Measurements from ENCODE around the gene COL5A2.

COL5A2 gene

GRCh38 chr2:189104934-189105333, 74.6 kb downstream of the COL5A2 start:
- POLR2A ChIA-PET: no interaction called here

GRCh38 chr2:189102735-189103134, 76.8 kb downstream of the COL5A2 start:
- CTCF ChIA-PET: no interaction called here
- POLR2A ChIA-PET: no interaction called here

More at GRCh38 chr2:189104934-189105333, 74.6 kb downstream of the COL5A2 start:
- no peak for TF ChIP-seq CTCF (IDR thresholded peaks at IDR 0.05; ENCODE audit: insufficient read depth, low read length, missing control alignments)
- CTCF ChIA-PET: interaction anchor here (1.5 to 2.4 kb wide), 2 partner anchors 11 to 182 kb away, joined by 3 to 23 read pairs; no protein-coding TSS in a partner anchor
- no peak overlapping the region for H3K4me3 ChIP-seq (ENCODE audit: low read depth, low read length)
- no peak for DNase-seq (ENCODE audit: low read depth, low spot score)

GRCh38 chr2:189097934-189098333, 81.6 kb downstream of the COL5A2 start:
- H3K4me3 ChIP-seq (ENCODE audit: low read depth, low read length): no peak overlapping the region
- DNase-seq (ENCODE audit: low read depth, low spot score): no peak
- ChIA-PET CTCF (no interaction called here), POLR2A (no interaction called here)
- no peak for TF ChIP-seq CTCF (IDR thresholded peaks at IDR 0.05; ENCODE audit: insufficient read depth, low read length, missing control alignments)

More at GRCh38 chr2:189102735-189103134, 76.8 kb downstream of the COL5A2 start:
- TF ChIP-seq CTCF (IDR thresholded peaks at IDR 0.05; ENCODE audit: insufficient read depth, low read length, missing control alignments): no peak
- H3K4me3 ChIP-seq (ENCODE audit: low read depth, low read length): no peak overlapping the region
- DNase-seq (ENCODE audit: low read depth, low spot score): no peak

- H3K4me3 ChIP-seq (ENCODE audit: low read depth, low read length): no peak overlapping the region
- POLR2A ChIA-PET: interaction anchor here (1.0 kb wide), 1 partner anchor 191 kb away, joined by 3 read pairs; no protein-coding TSS in a partner anchor
- DNase-seq (ENCODE audit: low read depth, low spot score): peak; percentile 73
- CTCF ChIA-PET: interaction anchor here (0.8 to 1.2 kb wide), 5 partner anchors 20 to 316 kb away, joined by 3 read pairs; no protein-coding TSS in a partner anchor
- TF ChIP-seq CTCF (IDR thresholded peaks at IDR 0.05; ENCODE audit: insufficient read depth, low read length, missing control alignments): no peak
These were observed 82.7 kb downstream of the COL5A2 start for GRCh38 chr2:189096769-189097447.

- POLR2A ChIA-PET: interaction anchor here (1.8 kb wide), 1 partner anchor 84 kb away, joined by 10 read pairs; the partner anchor contains the start of gene COL5A2
- TF ChIP-seq CTCF (IDR thresholded peaks at IDR 0.05; ENCODE audit: insufficient read depth, low read length, missing control alignments): no peak
- no peak overlapping the region for H3K4me3 ChIP-seq (ENCODE audit: low read depth, low read length)
- CTCF ChIA-PET: interaction anchor here (0.7 to 4.2 kb wide), 35 partner anchors 9 to 569 kb away, joined by 3 to 40 read pairs (median 6); partner anchors contain the start of gene COL5A2
- no peak for DNase-seq (ENCODE audit: low read depth, low spot score)
These were observed 84.5 kb downstream of the COL5A2 start for GRCh38 chr2:189095101-189095500.

- TF ChIP-seq CTCF (IDR thresholded peaks at IDR 0.05; ENCODE audit: insufficient read depth, low read length, missing control alignments): no peak
- no peak overlapping the region for H3K4me3 ChIP-seq (ENCODE audit: low read depth, low read length)
- CTCF ChIA-PET: interaction anchor here (0.6 to 4.2 kb wide), 12 partner anchors 9 to 567 kb away, joined by 3 to 40 read pairs (median 10); partner anchors contain the start of gene COL5A2
- POLR2A ChIA-PET: interaction anchor here (0.8 kb wide), 1 partner anchor 195 kb away, joined by 3 read pairs; no protein-coding TSS in a partner anchor
- DNase-seq (ENCODE audit: low read depth, low spot score): no peak
These were observed 86.6 kb downstream of the COL5A2 start for GRCh38 chr2:189092936-189093335.

Data from AG04449 (cell line).